AG08396 (cell line): Measurements from ENCODE around the gene ZBTB42.
A peak's percentile ranks its signal among the peaks of the same experiment; 100 is the strongest.

Experiments used
- DNase-seq: peaks from one replicate; pipeline ENCODE4 v3.0.0; 2012; ENCODE audit warnings: low spot score, mixed read lengths

Gene ZBTB42

DNA sequence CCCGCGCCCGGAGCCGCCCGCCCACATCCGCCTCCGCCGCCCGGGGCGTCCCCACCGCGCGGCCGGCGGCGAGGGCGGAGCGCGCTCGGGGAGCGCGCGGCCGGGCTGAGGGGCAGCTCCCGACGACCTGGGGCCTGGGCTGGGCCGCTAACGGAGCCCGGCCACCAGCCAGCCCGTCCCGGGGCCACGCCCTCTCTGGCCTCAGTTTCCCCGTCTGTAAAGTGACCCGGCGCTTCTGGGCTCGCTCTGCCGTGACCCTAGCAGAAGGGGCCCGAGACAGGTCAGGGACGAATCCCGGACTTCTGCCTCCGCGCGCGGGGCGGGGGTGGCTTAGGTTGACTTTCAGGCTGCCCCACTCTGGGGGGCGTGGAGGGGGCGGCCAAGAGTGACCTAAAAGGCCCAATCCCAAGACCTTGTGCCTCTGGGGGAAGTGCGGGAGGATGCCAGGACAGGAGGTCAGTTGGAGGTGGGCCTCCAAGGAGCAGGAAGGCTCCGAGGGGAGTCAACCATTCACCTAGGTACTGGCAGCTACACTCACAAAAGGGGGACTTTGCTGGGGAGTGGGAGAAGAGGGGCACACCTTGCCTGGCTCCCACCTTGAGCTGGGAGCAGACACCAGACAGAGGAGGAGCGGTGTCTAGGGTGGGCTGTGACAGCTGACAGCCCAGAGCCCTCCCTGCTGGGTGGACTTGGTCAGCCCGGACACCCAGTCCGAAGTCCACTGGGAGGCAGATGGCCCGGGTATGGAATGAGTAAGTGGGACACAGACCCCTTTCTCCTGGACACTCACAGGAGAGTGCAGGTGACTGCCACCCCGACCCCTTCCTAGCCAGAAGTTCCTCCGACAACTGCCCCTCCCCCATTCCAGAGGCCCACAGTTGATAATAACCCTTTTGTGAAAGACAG lies 4.9 kb upstream of the ZBTB42 start:
- DNase-seq, result peak; percentile 93

DNA sequence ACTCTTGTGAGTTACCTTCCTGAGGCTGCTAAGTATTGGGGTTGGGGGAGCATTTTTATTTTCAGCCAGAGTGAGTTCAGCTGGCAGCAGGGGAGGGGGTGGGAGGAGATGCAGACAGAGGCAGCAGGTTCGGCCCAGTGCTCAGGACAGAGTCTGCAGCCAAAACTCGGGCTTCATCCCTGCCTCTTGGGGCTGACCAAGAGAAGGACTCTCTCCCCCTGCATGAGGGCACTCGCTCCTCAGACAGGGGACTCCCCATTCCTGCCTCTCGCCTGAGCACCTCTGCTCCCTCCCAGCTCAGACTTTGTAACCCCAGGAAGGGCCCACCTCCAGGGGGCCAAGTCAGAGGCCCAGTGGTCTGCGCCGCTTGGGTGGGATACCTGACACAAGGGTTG lies 4.2 kb upstream of the ZBTB42 start:
- no peak for DNase-seq

DNA sequence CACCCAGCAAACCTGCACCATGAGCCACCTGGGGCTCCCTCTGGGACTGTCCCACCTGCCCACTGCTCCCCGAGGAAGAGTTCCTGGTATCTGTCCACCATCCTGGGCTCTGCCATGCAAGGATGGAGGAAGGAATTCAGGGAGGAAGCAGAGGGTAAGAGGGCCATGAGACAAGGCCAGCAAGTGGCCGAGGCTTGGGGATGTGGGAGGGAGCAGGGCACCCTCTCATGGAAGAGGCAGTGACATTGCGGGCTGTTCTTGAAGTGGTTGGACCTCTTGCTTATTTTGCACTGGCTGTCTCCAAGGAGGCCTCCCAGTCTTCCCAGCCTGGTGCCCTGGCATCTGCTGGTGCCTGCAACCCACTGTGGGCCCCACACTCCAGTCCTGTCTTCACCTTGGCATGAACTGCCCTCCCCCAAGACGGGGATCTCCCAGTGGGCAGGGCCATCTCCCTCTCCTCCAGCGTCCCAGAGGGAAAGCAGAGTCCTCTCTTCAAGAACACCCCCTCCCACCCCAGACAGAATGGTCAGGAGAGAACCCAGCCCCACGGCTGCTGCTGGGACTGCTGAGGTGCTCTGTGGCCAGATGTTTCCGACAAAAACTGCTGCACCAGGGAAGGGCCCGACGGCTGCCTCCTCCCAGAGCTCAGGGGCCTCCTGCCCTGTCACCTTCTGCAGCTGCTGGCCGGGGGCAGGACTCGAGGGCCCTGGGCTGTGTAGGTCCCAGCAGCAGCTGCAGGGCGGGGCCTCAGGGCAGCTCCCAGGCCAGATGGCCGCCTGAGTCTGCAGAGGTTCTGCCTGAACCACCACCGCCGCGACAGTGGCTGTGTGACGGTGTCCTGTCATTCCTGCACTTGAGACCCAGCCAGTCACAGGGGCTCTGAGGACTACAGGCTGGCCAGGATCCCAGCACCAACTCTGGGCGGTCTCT lies 3.5 kb upstream of the ZBTB42 start:
- no peak for DNase-seq

DNA sequence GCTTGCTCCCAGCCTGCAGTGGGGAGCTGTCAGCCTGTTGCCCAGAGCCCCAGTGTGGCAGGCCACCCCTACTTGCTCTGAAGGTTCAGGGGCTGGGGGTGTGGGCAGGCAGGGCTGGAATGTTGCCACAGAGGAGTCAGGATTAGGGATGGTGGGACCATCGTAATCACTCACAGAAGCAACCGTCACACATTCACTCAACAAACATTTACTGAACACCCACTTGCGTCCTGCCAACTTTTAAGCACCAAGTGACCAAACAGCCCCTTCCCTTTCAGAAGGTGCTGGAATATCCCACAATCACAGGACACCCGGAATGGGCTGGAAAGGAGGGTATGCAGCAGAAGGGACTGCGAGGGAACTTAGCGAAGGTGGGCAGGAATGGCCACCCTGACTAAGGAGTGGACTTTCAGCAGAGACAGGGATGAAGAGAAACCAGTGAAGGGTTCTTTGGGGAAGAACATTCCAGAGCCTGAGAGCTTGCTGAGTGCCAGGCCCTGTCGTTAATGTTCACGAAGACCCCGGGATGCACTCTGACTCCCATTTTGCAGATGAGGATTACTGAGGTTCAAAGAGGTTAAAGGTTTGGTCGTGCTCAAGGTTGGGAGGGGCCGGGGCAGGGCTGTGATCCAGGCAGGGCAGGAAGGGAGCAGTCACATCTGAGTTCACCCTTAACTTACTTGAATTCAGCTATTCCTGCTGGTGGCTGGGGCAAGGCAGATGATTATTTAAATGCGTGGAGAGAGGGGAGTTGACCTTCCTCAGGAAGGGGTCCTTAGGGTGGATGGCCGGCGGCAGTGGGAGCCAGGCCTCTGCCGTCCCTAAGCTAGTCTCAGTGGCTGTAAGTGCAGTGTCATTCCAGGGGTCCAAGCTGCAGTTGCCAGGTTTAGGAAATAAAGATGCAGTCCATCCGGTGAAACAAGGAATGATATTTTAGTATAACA lies 2.3 kb upstream of the ZBTB42 start:
- no peak for DNase-seq

DNA sequence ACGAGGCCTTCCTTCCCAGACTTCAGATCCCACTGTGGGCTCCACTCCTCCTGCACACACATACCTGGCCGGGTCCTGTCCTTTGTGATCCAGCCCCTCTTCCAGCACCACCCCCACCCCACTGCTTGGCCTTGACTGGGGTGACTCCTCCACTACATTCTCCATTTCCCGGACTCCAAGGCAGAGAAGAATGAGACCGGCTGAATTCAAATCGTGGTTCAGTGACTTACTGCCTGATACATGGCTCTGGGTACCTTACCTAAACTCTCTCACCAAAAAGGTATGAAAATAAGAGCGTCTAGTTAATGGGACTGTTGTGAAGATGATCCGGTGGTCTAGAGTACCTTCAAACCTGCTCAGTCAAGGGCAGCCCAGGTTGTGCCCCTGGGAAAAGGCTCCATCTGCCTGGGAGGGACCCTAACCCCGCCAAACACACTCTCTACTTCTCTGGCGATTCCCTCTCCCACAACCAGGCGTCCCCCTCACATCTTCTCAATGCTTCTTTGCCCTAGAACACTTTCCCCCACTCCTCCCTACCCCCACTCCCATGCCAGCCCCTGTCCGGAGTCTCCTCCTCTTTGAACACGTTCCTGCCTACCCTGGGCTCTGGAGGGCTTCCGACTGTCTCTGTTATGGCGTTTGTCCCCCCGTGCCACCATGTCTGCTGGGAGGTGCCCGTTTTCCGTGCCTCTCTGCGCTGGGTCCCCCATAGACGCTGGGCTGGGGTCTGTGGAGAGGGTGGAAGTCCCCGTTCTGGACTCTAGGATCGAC lies 1.5 kb upstream of the ZBTB42 start:
- no peak for DNase-seq

DNA sequence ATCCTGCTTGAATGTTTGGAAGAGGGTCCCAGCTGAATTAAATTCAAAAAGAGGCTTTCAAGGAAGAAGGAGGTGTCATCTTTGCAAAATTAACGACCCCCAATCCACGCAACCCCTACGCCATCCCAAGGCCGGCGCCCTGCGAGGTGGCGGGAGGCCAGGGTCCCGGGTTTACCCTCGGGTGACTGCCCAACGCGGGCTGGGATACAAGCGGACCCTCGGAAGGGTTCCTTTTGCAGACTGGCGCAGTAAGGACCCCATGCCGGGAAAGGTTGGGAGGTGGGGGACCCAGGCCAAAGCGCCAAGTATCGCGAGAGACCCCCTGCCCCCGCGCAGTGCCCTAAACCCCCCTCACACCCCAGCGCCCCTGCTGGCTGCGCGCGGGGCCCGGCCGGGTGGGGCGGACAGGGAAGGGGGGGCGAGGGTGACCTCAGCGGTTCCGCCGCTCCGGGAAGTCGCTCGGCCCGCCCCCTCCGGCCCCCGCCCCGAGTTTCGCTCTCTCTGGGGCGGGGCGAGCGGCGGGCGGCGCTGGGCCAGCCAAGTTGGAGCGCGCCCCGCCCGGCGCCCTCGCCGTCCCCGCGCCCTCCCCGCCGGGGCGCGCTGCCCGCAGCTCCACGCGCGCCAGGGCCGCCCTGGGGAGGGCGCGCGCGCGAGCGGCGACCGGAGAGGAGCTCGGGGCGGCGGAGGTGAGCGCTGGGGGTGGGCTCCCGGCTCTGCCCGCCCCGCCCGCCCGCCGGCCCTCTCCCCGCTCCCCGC lies 708 bp upstream of the ZBTB42 start:
- DNase-seq, result peak; percentile 93

DNA sequence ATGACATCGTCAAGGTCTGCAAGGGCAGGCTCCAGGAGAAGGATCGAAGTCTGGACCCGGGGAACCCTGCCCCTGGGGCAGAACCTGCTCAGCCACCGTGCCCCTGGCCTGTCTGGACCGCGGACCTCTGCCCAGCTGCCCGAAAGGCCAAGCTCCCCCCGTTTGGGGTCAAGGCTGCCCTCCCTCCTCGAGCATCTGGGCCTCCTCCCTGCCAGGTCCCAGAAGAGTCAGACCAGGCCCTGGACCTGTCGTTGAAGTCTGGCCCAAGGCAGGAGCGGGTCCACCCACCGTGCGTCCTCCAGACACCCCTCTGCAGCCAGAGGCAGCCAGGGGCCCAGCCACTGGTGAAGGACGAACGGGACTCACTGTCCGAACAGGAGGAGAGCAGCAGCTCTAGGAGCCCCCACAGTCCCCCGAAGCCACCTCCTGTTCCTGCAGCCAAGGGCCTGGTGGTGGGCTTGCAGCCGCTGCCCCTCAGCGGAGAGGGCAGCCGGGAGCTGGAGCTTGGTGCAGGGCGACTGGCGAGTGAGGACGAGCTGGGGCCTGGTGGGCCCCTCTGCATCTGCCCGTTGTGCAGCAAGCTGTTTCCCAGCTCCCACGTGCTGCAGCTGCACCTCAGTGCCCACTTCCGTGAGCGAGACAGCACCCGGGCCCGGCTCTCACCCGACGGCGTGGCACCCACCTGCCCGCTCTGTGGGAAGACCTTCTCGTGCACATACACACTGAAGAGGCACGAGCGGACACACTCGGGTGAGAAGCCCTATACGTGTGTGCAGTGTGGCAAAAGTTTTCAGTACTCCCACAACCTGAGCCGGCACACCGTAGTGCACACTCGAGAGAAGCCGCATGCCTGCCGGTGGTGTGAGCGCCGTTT lies 856 bp downstream of the ZBTB42 start:
- DNase-seq, result no peak

DNA sequence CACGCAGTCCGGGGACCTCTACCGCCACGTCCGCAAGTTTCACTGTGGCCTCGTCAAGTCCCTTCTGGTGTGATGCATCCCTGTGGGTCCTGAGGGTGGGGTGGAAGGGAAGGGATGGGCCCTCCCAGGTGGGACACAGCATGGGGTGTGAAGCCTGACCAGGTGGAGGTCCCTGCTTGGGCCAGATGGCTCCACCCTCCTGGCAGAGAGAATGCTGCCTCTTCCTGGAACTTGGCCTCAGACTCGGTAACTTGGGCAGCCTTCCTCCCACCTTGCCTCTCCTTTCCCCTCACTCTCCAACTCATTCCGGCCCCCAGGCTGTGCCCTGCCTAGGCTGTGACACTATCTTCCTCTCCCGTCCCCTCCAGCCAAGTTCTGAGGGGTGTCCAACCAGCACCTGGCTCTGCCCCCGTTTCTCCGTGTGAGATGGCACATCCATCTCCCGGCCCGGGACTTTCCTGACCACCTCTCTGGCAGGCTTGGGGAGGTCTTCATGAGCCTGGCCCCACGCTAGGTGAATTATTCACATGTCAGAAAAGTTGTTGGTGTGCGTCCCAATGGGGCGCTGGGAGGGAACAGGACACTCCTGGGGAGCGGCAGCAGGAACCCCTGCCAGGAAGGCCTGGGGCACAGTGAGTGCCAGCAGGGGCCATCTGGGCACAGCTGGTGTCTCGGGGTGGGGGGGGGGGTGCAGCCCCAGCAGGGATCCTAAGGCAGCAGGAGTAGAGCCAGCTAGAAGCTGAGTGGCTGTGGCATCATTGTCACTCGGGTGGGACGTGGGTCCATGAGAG lies 1.7 kb downstream of the ZBTB42 start:
- DNase-seq, result no peak

DNA sequence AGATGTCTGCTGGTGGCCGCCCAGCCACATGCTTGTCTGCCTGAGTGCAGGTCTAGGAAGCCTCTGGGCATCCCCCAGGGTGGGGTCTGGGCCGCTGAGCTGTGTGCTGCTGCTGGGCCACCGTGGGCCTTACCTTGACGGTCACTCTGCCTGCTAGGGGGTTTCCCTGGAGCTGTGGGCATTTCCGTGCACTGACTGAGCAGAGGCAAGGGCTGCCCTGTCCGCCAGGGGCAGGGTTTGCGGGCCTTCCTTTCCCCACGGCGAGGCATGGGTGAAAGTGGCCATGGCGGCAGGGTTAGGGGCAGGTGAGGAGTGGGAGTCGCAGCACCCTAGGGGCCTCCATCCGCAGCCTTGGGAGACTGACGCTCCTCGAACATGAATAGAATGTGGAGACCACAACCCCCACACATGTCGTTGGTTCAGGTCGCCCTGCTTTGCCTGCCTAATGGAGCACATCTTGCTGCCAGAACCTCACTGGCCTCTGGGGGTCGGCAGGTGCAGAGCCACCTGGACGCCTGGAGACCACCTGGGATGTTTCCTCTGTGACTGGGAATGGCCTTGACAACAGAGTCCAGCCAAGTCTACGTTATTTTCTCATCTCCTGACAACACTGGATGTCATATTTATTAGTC lies 2.5 kb downstream of the ZBTB42 start:
- no peak for DNase-seq

DNA sequence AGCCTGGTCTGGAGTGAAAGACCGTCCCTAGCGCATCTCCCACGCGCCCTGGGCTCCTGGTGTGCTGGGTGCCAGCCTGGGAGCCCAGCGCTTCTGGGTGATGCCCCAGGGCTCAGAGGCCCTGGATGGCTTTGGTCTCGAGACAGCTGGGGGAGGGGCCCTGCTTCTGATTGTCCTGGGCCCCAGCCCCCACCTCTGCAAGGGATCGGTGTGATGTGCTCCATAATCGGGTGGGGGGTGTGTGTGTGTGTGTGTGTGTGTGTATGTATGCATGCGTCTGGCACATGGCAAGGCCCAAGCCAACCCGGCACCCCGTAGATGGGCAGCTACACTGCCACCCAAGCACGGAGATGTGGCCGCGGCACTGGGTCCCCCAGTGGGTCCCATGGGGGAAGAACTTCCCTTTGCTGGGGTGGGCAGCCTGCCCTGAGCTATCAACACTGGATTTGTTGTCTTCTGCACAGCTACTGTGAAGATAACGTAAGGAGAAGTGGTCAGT lies 3.1 kb downstream of the ZBTB42 start:
- peak; percentile 4 for DNase-seq

DNA sequence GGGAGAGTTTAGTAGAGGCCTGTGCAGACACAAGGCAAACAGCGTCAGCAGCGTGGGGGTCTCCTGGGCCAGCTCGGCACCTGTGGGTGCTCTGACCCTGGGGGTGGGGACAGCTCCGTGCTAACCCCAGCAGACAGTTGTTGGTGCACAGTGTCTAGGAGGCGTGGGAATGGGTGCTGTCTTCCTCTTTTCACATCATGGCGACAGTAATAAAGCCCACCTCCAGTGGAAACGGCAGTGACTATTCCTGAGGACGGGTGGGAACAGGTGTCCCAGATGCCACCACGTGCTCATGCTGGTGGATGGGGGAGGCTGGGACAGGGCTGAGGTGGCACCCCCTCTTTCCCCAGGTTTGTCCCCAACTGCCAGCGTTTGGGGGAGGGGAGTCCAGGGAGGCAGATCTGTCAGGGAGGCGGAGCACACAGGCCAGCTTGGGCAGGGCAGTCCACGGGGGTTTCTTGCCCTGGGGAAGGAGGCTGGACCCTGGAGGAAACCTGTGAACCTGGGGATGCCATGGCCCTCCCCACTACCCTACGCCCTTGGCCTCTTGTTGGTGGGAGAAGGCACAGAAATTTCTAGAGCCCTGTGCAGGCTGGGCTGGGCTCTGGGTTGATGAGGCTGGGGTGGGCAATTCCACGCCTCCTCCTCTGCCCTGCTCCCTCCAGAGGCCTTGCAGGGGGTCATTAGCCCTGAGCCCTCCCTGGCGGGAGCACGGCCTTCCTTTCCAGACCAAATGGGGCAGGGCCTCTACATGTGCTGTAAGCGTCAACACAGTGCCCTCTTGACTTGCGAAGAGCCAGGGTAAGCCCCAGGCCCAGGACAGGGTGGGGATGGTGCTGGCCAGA lies 3.8 kb downstream of the ZBTB42 start:
- peak; percentile 6 for DNase-seq

DNA sequence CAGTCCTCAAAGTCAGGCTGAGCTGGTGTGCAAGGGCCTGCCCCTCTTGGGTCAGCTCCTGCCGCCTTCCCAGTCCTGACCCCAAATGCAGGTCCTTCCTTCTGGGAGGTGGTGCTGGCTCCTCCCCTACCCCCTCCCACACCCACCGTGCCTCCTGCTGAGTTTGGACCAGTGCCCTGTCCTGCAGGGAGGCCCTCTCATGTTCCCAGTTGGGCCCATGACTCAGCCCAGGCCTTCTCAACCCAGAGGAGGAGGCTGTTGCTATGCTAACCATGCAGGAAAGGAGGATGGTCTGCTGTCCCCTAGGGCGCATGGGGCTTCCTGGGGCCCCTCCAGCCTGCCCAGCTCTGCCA lies 4.4 kb downstream of the ZBTB42 start:
- peak; percentile 88 for DNase-seq

DNA sequence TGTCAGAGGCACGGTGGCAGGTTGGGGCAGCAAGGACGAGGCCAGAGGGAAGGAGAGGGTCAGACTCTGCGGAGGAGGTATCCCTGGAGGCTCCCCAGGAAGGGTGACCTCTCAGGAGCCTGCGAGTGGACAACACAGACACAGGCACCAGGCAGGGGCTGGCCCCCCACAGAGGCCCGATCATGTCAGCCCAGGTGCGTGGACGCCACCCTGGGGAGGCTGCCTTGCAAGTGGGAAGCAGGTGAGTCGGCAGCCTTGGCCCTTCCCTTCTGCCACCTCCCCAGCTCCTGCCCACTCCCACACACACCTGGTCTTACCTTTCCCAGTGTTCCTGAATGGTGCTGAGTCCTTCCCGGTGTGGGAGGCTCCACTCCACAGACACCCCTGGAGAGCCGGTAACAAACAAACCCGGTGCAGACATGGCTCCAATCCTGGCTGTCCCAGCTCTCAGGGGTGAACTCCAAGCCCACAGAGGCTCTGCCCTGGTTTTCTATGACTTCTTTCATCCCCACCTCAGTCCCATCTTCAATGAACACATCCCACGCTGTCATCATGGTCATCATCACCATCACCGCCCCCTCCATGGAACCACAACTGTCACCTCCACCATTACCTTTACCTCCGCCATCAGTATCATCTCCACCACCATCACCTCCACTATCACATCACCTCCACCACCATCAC lies 5.2 kb downstream of the ZBTB42 start:
- DNase-seq, result no peak

DNA sequence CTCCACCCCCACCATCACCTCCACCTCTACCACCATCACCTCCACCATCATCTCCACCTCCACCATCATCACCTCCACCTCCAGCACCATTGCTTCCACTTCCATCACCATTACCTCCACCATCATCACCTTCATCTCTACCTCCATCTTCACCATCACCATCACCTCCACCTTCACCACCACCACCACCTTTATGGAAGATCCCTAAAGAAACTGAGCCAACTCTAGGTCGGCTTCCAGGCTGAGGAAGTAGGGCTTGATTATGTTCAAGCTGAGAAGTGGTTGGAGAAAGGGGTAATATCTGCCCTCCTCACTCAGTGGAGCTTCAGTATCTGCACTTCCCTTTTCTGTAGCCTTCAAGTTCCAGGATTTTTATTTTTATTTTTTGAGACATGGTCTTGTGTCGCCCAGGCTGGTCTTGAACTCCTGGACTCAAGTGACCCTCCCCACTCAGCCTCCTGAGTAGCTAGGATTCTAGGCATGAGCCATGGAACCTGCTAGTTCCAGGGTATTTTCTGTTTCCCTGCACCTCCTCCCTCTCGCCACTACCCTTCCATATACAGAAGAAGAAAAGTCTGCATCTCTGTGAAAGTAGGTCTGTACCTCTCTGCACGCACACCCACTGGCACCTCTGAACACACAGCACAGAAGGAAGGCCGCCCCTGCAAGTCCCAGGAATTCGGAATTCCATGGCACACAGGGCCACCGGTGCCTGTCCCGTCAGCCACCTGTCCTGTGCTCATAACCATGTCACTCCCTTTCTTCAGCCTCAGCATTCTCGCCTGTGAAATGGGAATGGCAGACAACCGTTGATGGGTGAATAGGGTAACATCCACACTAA lies 5.9 kb downstream of the ZBTB42 start:
- DNase-seq, result no peak

DNA sequence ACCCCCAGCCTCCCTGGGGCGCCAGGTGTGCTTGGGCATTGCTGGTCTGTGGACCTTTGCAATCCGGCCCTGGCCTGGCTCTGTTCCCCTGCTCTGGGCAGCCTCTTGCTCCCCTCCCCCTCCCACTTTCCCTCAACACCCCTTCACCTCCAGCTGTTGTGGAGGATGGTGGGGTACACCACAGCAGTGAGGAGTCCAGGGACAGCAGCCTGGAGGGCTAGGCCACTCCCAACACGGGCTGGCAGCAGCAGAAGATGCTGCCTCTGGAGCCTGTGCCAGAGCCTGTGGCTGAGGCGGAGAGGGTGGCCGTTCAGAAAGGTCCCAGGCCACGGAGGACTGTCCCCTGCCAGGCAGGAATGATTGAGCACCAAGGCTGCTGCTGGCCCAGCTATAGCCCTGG lies 7.6 kb downstream of the ZBTB42 start:
- DNase-seq, result no peak
